NCI-H345 (cell line): ENCODE data around the gene SEL1L3.

Source experiments
- DNase-seq: peaks from one replicate; lab custom pipeline; 2025; lab: John Stamatoyannopoulos, UW

Gene SEL1L3

GRCh38 chr4:25847329-25847728 is 15.5 kb downstream of the SEL1L3 start:
- DNase-seq, result no peak

GRCh38 chr4:25845841-25846653 is 16.7 kb downstream of the SEL1L3 start:
- no peak for DNase-seq

- no peak for DNase-seq
Observed at GRCh38 chr4:25844961-25845712, 17.7 kb downstream of the SEL1L3 start.

GRCh38 chr4:25843340-25844097 is 19.3 kb downstream of the SEL1L3 start:
- DNase-seq, result no peak

- no peak for DNase-seq
Observed at GRCh38 chr4:25842229-25842845, 20.5 kb downstream of the SEL1L3 start.

GRCh38 chr4:25839687-25840086 is 23.1 kb downstream of the SEL1L3 start:
- no peak for DNase-seq

GRCh38 chr4:25839233-25839632 is 23.6 kb downstream of the SEL1L3 start:
- DNase-seq, result no peak

GRCh38 chr4:25838526-25838925 is 24.3 kb downstream of the SEL1L3 start:
- DNase-seq, result no peak

GRCh38 chr4:25837107-25837506 is 25.7 kb downstream of the SEL1L3 start:
- no peak for DNase-seq

GRCh38 chr4:25835384-25835783 is 27.4 kb downstream of the SEL1L3 start:
- DNase-seq, result no peak

- no peak for DNase-seq
Observed at GRCh38 chr4:25834411-25835107, 28.2 kb downstream of the SEL1L3 start.

GRCh38 chr4:25830548-25830947 is 32.2 kb downstream of the SEL1L3 start:
- no peak for DNase-seq

GRCh38 chr4:25827897-25828296 is 34.9 kb downstream of the SEL1L3 start:
- DNase-seq, result no peak

- no peak for DNase-seq
Observed at GRCh38 chr4:25827373-25827772, 35.4 kb downstream of the SEL1L3 start.

GRCh38 chr4:25826074-25826752 is 36.6 kb downstream of the SEL1L3 start:
- peak; percentile 23 for DNase-seq

- DNase-seq, result peak; percentile 46
Observed at GRCh38 chr4:25823632-25824031, 39.2 kb downstream of the SEL1L3 start.

GRCh38 chr4:25821899-25822298 is 40.9 kb downstream of the SEL1L3 start:
- DNase-seq, result no peak

GRCh38 chr4:25821267-25821666 is 41.5 kb downstream of the SEL1L3 start:
- DNase-seq, result no peak

GRCh38 chr4:25818876-25819275 is 43.9 kb downstream of the SEL1L3 start:
- DNase-seq, result no peak

GRCh38 chr4:25818371-25818871 is 44.4 kb downstream of the SEL1L3 start:
- no peak for DNase-seq
